IMR-90 (cell line): Measurements from ENCODE around the gene GCNT4. TPM values are rescaled to one million over a fixed set of nuclear protein-coding genes. Genes with fewer than 3 reads are reported as not detected.

Experiments
- ATAC-seq: fragments of 200-7000 bp; cut with Tn5 transposase; 2 replicates; pipeline ENCODE4 v1.9.1; 2020; ENCODE audit warnings: low read depth, mild to moderate bottlenecking, moderate library complexity
- BruUV-seq: library from RNA; stranded (reverse); fragments of 400-500 nt; replicated peaks from 2 replicates; lab custom pipeline; 2021; lab: Mats Ljungman, UMichigan
- CTCF ChIA-PET: fragments of 300-600 bp; formaldehyde crosslinking; extraction: SDS; loops from one replicate; lab custom pipeline; 2021; ENCODE audit warnings: antibody characterized with exemption; lab: Yijun Ruan, JAX
- POLR2A ChIA-PET: fragments of 300-600 bp; sonication (Branson Sonifier 250); formaldehyde crosslinking; loops from one replicate; lab custom pipeline; 2022; ENCODE audit warnings: antibody characterized with exemption; ENCODE audit not compliant: unreplicated experiment; lab: Charles Lee
- DNase-seq: peaks from one replicate; pipeline ENCODE4 v3.0.0; 2013
- H2AFZ ChIP-seq: replicated peaks from 2 replicates; pipeline ENCODE3; 2013; ENCODE audit warnings: low read length, mild to moderate bottlenecking; ENCODE audit not compliant: poor library complexity
- H2AK5ac ChIP-seq: 2 replicates; pipeline ENCODE4 v1.6.1; 2013; ENCODE audit warnings: low read depth, low read length, inconsistent platforms
- H2AK9ac ChIP-seq: replicated peaks from 2 replicates; pipeline ENCODE3; 2013; ENCODE audit warnings: mild to moderate bottlenecking, low read depth, low read length, moderate library complexity; ENCODE audit not compliant: poor library complexity
- H2BK120ac ChIP-seq: 2 replicates; pipeline ENCODE4 v1.6.1; 2013; ENCODE audit warnings: low read depth, low read length, inconsistent platforms
- H2BK15ac ChIP-seq: 3 replicates; pipeline ENCODE4 v1.6.1; 2013; ENCODE audit warnings: low read depth, low read length, inconsistent platforms
- H2BK20ac ChIP-seq: 2 replicates; pipeline ENCODE4 v1.6.1; 2013; ENCODE audit warnings: low read depth, mild to moderate bottlenecking, inconsistent platforms, low read length, moderate library complexity
- H2BK5ac ChIP-seq: 2 replicates; pipeline ENCODE4 v1.6.1; 2013; ENCODE audit warnings: mild to moderate bottlenecking, low read depth, low read length, inconsistent platforms; ENCODE audit not compliant: poor library complexity, severe bottlenecking
- H3K14ac ChIP-seq: replicated peaks from 2 replicates; pipeline ENCODE4 v1.6.1; 2013; ENCODE audit warnings: low read depth, low read length, inconsistent platforms
- H3K18ac ChIP-seq: 2 replicates; pipeline ENCODE4 v1.6.1; 2013; ENCODE audit warnings: low read depth, low read length, control low read depth
- H3K23ac ChIP-seq: 2 replicates; pipeline ENCODE4 v1.6.1; 2013; ENCODE audit warnings: low read depth, low read length, inconsistent platforms
- H3K27ac ChIP-seq: 2 replicates; pipeline ENCODE4 v1.5.1; 2013; ENCODE audit warnings: mild to moderate bottlenecking, control low read depth, low read length; ENCODE audit not compliant: insufficient read depth
- H3K27me3 ChIP-seq: 2 replicates; pipeline ENCODE4 v1.6.1; 2013; ENCODE audit warnings: low read length; ENCODE audit not compliant: control insufficient read depth, insufficient read depth
- H3K36me3 ChIP-seq: 2 replicates; pipeline ENCODE4 v1.6.1; 2013; ENCODE audit warnings: low read length, mixed read lengths; ENCODE audit not compliant: control insufficient read depth, insufficient read depth
- H3K4ac ChIP-seq: 2 replicates; pipeline ENCODE4 v1.6.1; 2013; ENCODE audit warnings: low read depth, low read length, inconsistent platforms
- H3K4me1 ChIP-seq: 2 replicates; pipeline ENCODE4 v1.6.1; 2013; ENCODE audit warnings: low read length, mixed read lengths; ENCODE audit not compliant: control insufficient read depth, insufficient read depth
- H3K4me2 ChIP-seq: 2 replicates; pipeline ENCODE4 v1.6.1; 2013; ENCODE audit warnings: low read depth, mild to moderate bottlenecking, control low read depth, low read length, moderate library complexity
- H3K4me3 ChIP-seq: 2 replicates; pipeline ENCODE4 v1.5.1; 2013; ENCODE audit warnings: low read depth, mild to moderate bottlenecking, control low read depth, low read length, moderate library complexity; ENCODE audit not compliant: insufficient read depth
- H3K56ac ChIP-seq: 2 replicates; pipeline ENCODE4 v1.6.1; 2013; ENCODE audit warnings: low read length, inconsistent platforms; ENCODE audit not compliant: insufficient read depth; ENCODE audit errors: extremely low read depth
- H3K79me1 ChIP-seq, 2 experiments: 2 replicates each; pipeline ENCODE4 v1.6.1; 2013; ENCODE audit warnings: low read length in 2 of 2, inconsistent platforms in 1 of 2, low read depth in 1 of 2
- H3K9ac ChIP-seq: 2 replicates; pipeline ENCODE4 v1.6.1; 2013; ENCODE audit warnings: low read depth, low read length, control low read depth
- H3K9me1 ChIP-seq: 2 replicates; pipeline ENCODE4 v1.6.1; 2013; ENCODE audit warnings: low read length, inconsistent platforms; ENCODE audit not compliant: insufficient read depth
- H3K9me3 ChIP-seq: 2 replicates; pipeline ENCODE4 v1.6.1; 2013; ENCODE audit warnings: low read length; ENCODE audit not compliant: control insufficient read depth, insufficient read depth
- H4K20me1 ChIP-seq: 2 replicates; pipeline ENCODE4 v1.6.1; 2013; ENCODE audit warnings: low read length, inconsistent platforms; ENCODE audit not compliant: insufficient read depth
- H4K5ac ChIP-seq: 2 replicates; pipeline ENCODE4 v1.6.1; 2013; ENCODE audit warnings: mild to moderate bottlenecking, low read depth, low read length, control low read depth
- H4K8ac ChIP-seq, 2 experiments: 2 replicates each; pipeline ENCODE4 v1.6.1; 2013; ENCODE audit warnings: low read depth in 2 of 2, low read length in 2 of 2, control low read depth in 1 of 2, inconsistent platforms in 1 of 2
- H4K91ac ChIP-seq: 2 replicates; pipeline ENCODE4 v1.6.1; 2013; ENCODE audit warnings: low read depth, low read length, inconsistent platforms; ENCODE audit not compliant: insufficient read depth
- BHLHE40 ChIP-seq: fragments of 150-350 bp; IDR thresholded peaks from 2 replicates; pipeline ENCODE4 v1.6.1; 2016; ENCODE audit warnings: mild to moderate bottlenecking, low read depth, low read length
- CEBPB ChIP-seq: IDR thresholded peaks from 2 replicates; pipeline ENCODE4 v1.6.1; 2012; ENCODE audit warnings: low read depth, low read length, improper control_type of control experiment
- CHD1 ChIP-seq: IDR thresholded peaks from 2 replicates; pipeline ENCODE4 v1.6.1; 2012; ENCODE audit warnings: low read depth, low read length, improper control_type of control experiment
- CTCF ChIP-seq: conservative IDR thresholded peaks from 2 replicates; pipeline ENCODE4 v1.5.1; 2012; ENCODE audit warnings: mild to moderate bottlenecking, low read depth, low read length, improper control_type of control experiment
- ELK1 ChIP-seq: fragments of 150-350 bp; IDR thresholded peaks from 2 replicates; pipeline ENCODE4 v1.6.1; 2016; ENCODE audit warnings: low read depth, mild to moderate bottlenecking, low read length, moderate library complexity, borderline replicate concordance
- FOS ChIP-seq: fragments of 150-350 bp; IDR thresholded peaks from 2 replicates; pipeline ENCODE4 v1.6.1; 2016; ENCODE audit warnings: low read depth, low read length
- MAFK ChIP-seq: IDR thresholded peaks from 2 replicates; pipeline ENCODE4 v1.6.1; 2012; ENCODE audit warnings: low read depth, low read length, improper control_type of control experiment
- MAZ ChIP-seq: IDR thresholded peaks from 2 replicates; pipeline ENCODE4 v1.6.1; 2012; ENCODE audit warnings: low read depth, mild to moderate bottlenecking, low read length, improper control_type of control experiment, moderate library complexity, borderline replicate concordance
- MXI1 ChIP-seq: IDR thresholded peaks from 2 replicates; pipeline ENCODE4 v1.6.1; 2012; ENCODE audit warnings: low read depth, mild to moderate bottlenecking, low read length, moderate library complexity, borderline replicate concordance
- NFE2L2 ChIP-seq: fragments of 150-350 bp; IDR thresholded peaks from 2 replicates; pipeline ENCODE4 v1.6.1; 2016; ENCODE audit warnings: low read depth, mild to moderate bottlenecking, low read length
- POLR2A ChIP-seq: IDR thresholded peaks from 2 replicates; pipeline ENCODE4 v1.6.1; 2012; ENCODE audit warnings: mild to moderate bottlenecking, low read depth, low read length
- RAD21 ChIP-seq: IDR thresholded peaks from 2 replicates; pipeline ENCODE4 v1.6.1; 2012; ENCODE audit warnings: low read length, improper control_type of control experiment
- RCOR1 ChIP-seq: IDR thresholded peaks from 2 replicates; pipeline ENCODE4 v1.6.1; 2012; ENCODE audit warnings: mild to moderate bottlenecking, low read length, improper control_type of control experiment; ENCODE audit not compliant: insufficient replicate concordance
- RFX5 ChIP-seq: IDR thresholded peaks from 2 replicates; pipeline ENCODE4 v1.8.0; 2012; ENCODE audit warnings: low read depth, mild to moderate bottlenecking, low read length, moderate library complexity
- SMC3 ChIP-seq: fragments of 150-350 bp; IDR thresholded peaks from 2 replicates; pipeline ENCODE4 v1.6.1; 2016; ENCODE audit warnings: low read depth, mild to moderate bottlenecking, antibody characterized with exemption, low read length, moderate library complexity
- USF2 ChIP-seq: fragments of 150-350 bp; IDR thresholded peaks from 2 replicates; pipeline ENCODE4 v1.6.1; 2017; ENCODE audit warnings: mild to moderate bottlenecking, antibody characterized with exemption, low read length, low read depth
- WGBS, 2 experiments: methylation state at CpG; one replicate each; pipeline versions ENCODE4 v1.1.5 to v1.1.7; 2013; ENCODE audit warnings: missing lambda C conversion rate in 2 of 2; ENCODE audit not compliant: insufficient read length in 1 of 2; ENCODE audit errors: extremely low coverage in 2 of 2; 5-methylcytosine and 5-hydroxymethylcytosine counted together
- dilution Hi-C: fragments of 300-500 bp; cut with HindIII; formaldehyde crosslinking; loops from one replicate; pipeline ENCODE4 v1.14.3; 2018; ENCODE audit warnings: low sequenced_read_pairs; ENCODE audit not compliant: unreplicated experiment
- in situ Hi-C: fragments of 300-500 bp; cut with MboI; formaldehyde crosslinking; loops from 3 replicates; pipeline ENCODE4 v1.14.3; 2019; ENCODE audit warnings: low sequenced_read_pairs, inconsistent platforms, mixed read lengths
- intact Hi-C: fragments of 100-400 bp; cut with micrococcal nuclease; formaldehyde crosslinking; loops from 2 replicates; pipeline ENCODE4 v1.10.0; 2022
- polyA plus RNA-seq, 3 experiments: library from polyadenylated mRNA; depleted of rRNA; stranded (reverse); fragments of >200 nt; gene quantifications; 2 replicates each; pipeline ENCODE4 v1.2.3, GENCODE V29; 2012; ENCODE audit warnings: low replicate concordance in 1 of 3
- total RNA-seq: library from RNA; depleted of rRNA; stranded (reverse); fragments of >200 nt; gene quantifications from 2 replicates; pipeline ENCODE4 v1.2.3, GENCODE V29; 2012

Gene GCNT4
- total and polyA plus RNA-seq, 2 of the 4 experiments (the other 2 are of a cell fraction), result 0.46 to 1.8 TPM

GRCh38 chr5:75005561-75005960, 46.8 kb downstream of the GCNT4 start:
- ATAC-seq (no peak), DNase-seq (no peak)
- ChIA-PET CTCF (interaction anchor here (0.6 kb wide), 1 partner anchor 66 kb away, joined by 3 read pairs; no protein-coding TSS in a partner anchor), POLR2A (no interaction called here)
- no peak overlapping the region for H2BK20ac ChIP-seq
- dilution Hi-C loops (no loop called here), intact Hi-C loops (no loop called here), in situ Hi-C loops (no loop called here)
- no peak overlapping the region; the same call in 1 of the 2 replicates for H3K27ac ChIP-seq
- H4K20me1 ChIP-seq, result no peaks in the 10 kb centered on the region
- no peak overlapping the region for H3K18ac ChIP-seq
- H4K8ac ChIP-seq, result no peak overlapping the region
- TF ChIP-seq USF2 (no peak), MAFK (no peak), BHLHE40 (no peak), SMC3 (no peak), FOS (no peak), RAD21 (no peak), RFX5 (no peak), RCOR1 (no peak), POLR2A (no peak), CHD1 (no peak), NFE2L2 (no peak), CTCF (no peak), CEBPB (no peak), MXI1 (no peak), ELK1 (no peak), MAZ (no peak)
- H3K4me3 ChIP-seq, result no peak overlapping the region
- no peak overlapping the region for H2BK120ac ChIP-seq
- no peak overlapping the region for H3K4ac ChIP-seq
- H3K36me3 ChIP-seq, result no peaks in the 10 kb centered on the region
- H3K23ac ChIP-seq, result no peak overlapping the region
- H3K9ac ChIP-seq, result no peak overlapping the region
- no peak overlapping the region for H3K56ac ChIP-seq
- H4K5ac ChIP-seq, result no peak overlapping the region
- no peak overlapping the region for H2AK9ac ChIP-seq
- no peak overlapping the region for H2BK15ac ChIP-seq
- H3K4me1 ChIP-seq, result peaks cover 8% of the 10 kb centered on the region; the same call in 1 of the 2 replicates
- no CpG with 5 or more reads among the region's 1 CpG for WGBS, 2 experiments
- no peaks in the 10 kb centered on the region for H3K27me3 ChIP-seq
- H3K14ac ChIP-seq, result no peak overlapping the region
- no peak overlapping the region for H3K4me2 ChIP-seq
- no peak overlapping the region for H4K91ac ChIP-seq
- H3K9me1 ChIP-seq, result 0 out of 2 replicates have a peak, but pooled peaks cover 3% of the 10 kb centered on the region
- BruUV-seq, result no TSS peak
- no peaks in the 10 kb centered on the region for H3K79me1 ChIP-seq
- no peak overlapping the region for H2BK5ac ChIP-seq
- H2AK5ac ChIP-seq, result no peak overlapping the region
- H3K9me3 ChIP-seq, result peaks cover 5% of the 10 kb centered on the region; the same call in 1 of the 2 replicates
- H2AFZ ChIP-seq, result no peak overlapping the region
